Neural progenitor cell (in vitro differentiated cells): Measurements from ENCODE around the gene PPP2R2C.

Experiments used
- CTCF ChIP-seq: fragments of 200-600 bp; sonication (generic); IDR thresholded peaks from 2 replicates; pipeline ENCODE4 v1.5.1; 2017; ENCODE audit warnings: antibody characterized with exemption, mild to moderate bottlenecking
- EZH2 ChIP-seq: fragments of 200-600 bp; sonication (generic); IDR thresholded peaks from 2 replicates; pipeline ENCODE4 v1.6.1; 2017; ENCODE audit warnings: antibody characterized with exemption, mild to moderate bottlenecking, moderate library complexity

DNA sequence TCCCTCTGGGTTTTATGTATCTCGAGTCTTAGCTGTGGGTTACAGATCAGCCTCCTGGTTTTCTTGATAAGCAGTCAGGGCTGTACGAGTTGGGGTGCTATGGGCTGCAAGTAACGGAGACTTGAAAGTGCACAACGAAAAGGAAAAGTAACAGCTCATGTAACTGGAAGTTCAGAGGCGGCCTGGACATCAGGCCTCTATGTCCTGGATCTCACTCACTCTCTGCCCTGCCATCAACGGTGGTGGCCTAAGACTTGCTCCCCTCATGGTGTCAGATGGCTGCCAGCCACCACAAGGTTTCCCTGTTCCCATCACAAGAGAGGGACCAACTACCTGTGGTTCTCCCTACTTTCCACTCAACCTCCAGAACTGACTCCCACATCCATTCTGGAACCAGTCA lies 4.8 kb downstream of the PPP2R2C start:
- no peak for TF ChIP-seq CTCF
- TF ChIP-seq EZH2, result no peak
